HepG2 (cell line): ENCODE measurements around the gene PYGB. TPM values are rescaled to one million over a fixed set of nuclear protein-coding genes. Genes with fewer than 3 reads are reported as not detected.

Source experiments
- ARID4A ChIP-seq: sonication (generic); formaldehyde crosslinking; IDR thresholded peaks from 2 replicates; pipeline ENCODE4 v1.5.0; 2020; ENCODE audit warnings: mild to moderate bottlenecking, missing genetic modification reagents, borderline replicate concordance
- CC2D1A ChIP-seq: sonication (generic); formaldehyde crosslinking; IDR thresholded peaks from 2 replicates; pipeline ENCODE4 v1.8.1; 2023; ENCODE audit warnings: mild to moderate bottlenecking, missing genetic modification reagents
- HNRNPK ChIP-seq: fragments of 200-400 bp; formaldehyde crosslinking; IDR thresholded peaks from 2 replicates; pipeline ENCODE4 v1.6.1; 2018; ENCODE audit warnings: low read length, low read depth, moderate library complexity, mild to moderate bottlenecking; ENCODE audit not compliant: poor library complexity, severe bottlenecking
- IRF9 ChIP-seq: sonication (generic); formaldehyde crosslinking; IDR thresholded peaks from 2 replicates; pipeline ENCODE4 v1.8.0; 2022; ENCODE audit warnings: missing genetic modification reagents, mild to moderate bottlenecking, borderline replicate concordance
- MXD1 ChIP-seq: sonication (generic); formaldehyde crosslinking; IDR thresholded peaks from 2 replicates; pipeline ENCODE4 v1.4.0; 2020; ENCODE audit warnings: mild to moderate bottlenecking, missing genetic modification reagents
- NFIC ChIP-seq: IDR thresholded peaks from 2 replicates; pipeline ENCODE4 v1.6.1; 2012; ENCODE audit warnings: mild to moderate bottlenecking, low read length, inconsistent platforms
- POGK ChIP-seq: sonication (generic); formaldehyde crosslinking; conservative IDR thresholded peaks from 2 replicates; pipeline ENCODE4 v1.8.0; 2022; ENCODE audit warnings: mild to moderate bottlenecking, moderate library complexity, missing genetic modification reagents
- RCOR2 ChIP-seq: IDR thresholded peaks from 2 replicates; pipeline ENCODE4 v1.6.1; 2016; ENCODE audit warnings: missing biosample characterization, missing genetic modification reagents
- RFX1 ChIP-seq: fragments of 450-650 bp; IDR thresholded peaks from 2 replicates; pipeline ENCODE4 v1.6.1; 2017
- SP4 ChIP-seq: sonication (generic); formaldehyde crosslinking; IDR thresholded peaks from 2 replicates; pipeline ENCODE4 v1.8.1; 2023; ENCODE audit warnings: mild to moderate bottlenecking, missing genetic modification reagents
- SRSF4 ChIP-seq: fragments of 200-400 bp; formaldehyde crosslinking; IDR thresholded peaks from one replicate; pipeline ENCODE4 v1.6.1; 2018; ENCODE audit warnings: mild to moderate bottlenecking, low read depth, low read length, moderate library complexity; ENCODE audit not compliant: poor library complexity, severe bottlenecking
- ZMAT3 ChIP-seq: sonication (generic); formaldehyde crosslinking; conservative IDR thresholded peaks from 2 replicates; pipeline ENCODE4 v1.7.0; 2021; ENCODE audit warnings: missing genetic modification reagents
- ZNF580 ChIP-seq: IDR thresholded peaks from 2 replicates; pipeline ENCODE4 v1.6.1; 2016; ENCODE audit warnings: low read depth, borderline replicate concordance
- ZNF646 ChIP-seq: sonication (generic); formaldehyde crosslinking; IDR thresholded peaks from 2 replicates; pipeline ENCODE4 v1.9.0; 2021; ENCODE audit warnings: mild to moderate bottlenecking, missing genetic modification reagents
- ZNF766 ChIP-seq: sonication (generic); formaldehyde crosslinking; IDR thresholded peaks from 2 replicates; pipeline ENCODE4 v1.5.0; 2020; ENCODE audit warnings: missing genetic modification reagents, borderline replicate concordance
- polyA plus RNA-seq, 8 experiments: library from polyadenylated mRNA; depleted of rRNA in 3 of 8; stranded (reverse) in 7 of 8; unstranded in 1 of 8; fragments of >200 nt; fragmentation: Illumina TruSeq in 4 of 8; extraction: Trizol in 4 of 8; gene quantifications; 2 replicates each; pipeline versions ENCODE4 v1.2.1 to v1.2.3, GENCODE V29; 2011 to 2016; ENCODE audit warnings: low read depth in 4 of 8, missing spikeins in 1 of 8, mixed read lengths in 1 of 8; ENCODE audit not compliant: insufficient read depth in 1 of 8
- total RNA-seq, 5 experiments: library from RNA; depleted of rRNA; stranded (reverse); fragments of >200 nt; fragmentation: Illumina TruSeq; extraction: Trizol; gene quantifications; 2 replicates each; pipeline ENCODE4 v1.2.3, GENCODE V29; 2016; ENCODE audit warnings: low read depth in 1 of 5

Gene PYGB
- total and polyA plus RNA-seq, 2 of the 13 experiments (the other 11 are each of a cell fraction or from before 2014, with no cell fraction given) = 24.2 to 86.3 TPM

- TF ChIP-seq IRF9 (no peak), RCOR2 (no peak), SP4 (CRISPR knock-in tag) (no peak), SRSF4 (no peak), ZNF580 (no peak), NFIC (no peak), RFX1 (no peak), MXD1 (CRISPR knock-in tag) (no peak), POGK (CRISPR knock-in tag) (no peak), CC2D1A (CRISPR knock-in tag) (peak; percentile 22; the same call in 1 of the 2 replicates), ZNF646 (CRISPR knock-in tag) (0 out of 2 replicates have a peak, but pooled peaks have one; percentile 10), HNRNPK (peak; percentile 77), ARID4A (CRISPR knock-in tag) (peak; percentile 73; the same call in 1 of the 2 replicates), ZNF766 (CRISPR knock-in tag) (no peak; the same call in 1 of the 2 replicates), ZMAT3 (CRISPR knock-in tag) (peak; percentile 4; the same call in 1 of the 2 replicates)
Measured at GRCh38 chr20:25247518-25247955, 348 bp upstream of the PYGB start (continued).
